K562 (cell line): ENCODE data around the gene C18orf32. TPM values are rescaled to one million over a fixed set of nuclear protein-coding genes. Genes with fewer than 3 reads are reported as not detected.

ENCODE experiments used
- ASH1L ChIP-seq: fragments of 450-650 bp; IDR thresholded peaks from 2 replicates; pipeline ENCODE4 v1.6.1; 2018; ENCODE audit warnings: borderline replicate concordance, mild to moderate bottlenecking, low read depth; ENCODE audit not compliant: partially characterized antibody
- BCOR ChIP-seq: fragments of 450-650 bp; IDR thresholded peaks from 2 replicates; pipeline ENCODE4 v1.6.1; 2016
- BRD4 ChIP-seq: fragments of 200-600 bp; sonication (generic); IDR thresholded peaks from 2 replicates; pipeline ENCODE4 v1.6.1; 2017; ENCODE audit warnings: inconsistent platforms
- CBX2 ChIP-seq: fragments of 200-600 bp; sonication (generic); IDR thresholded peaks from one replicate; pipeline ENCODE4 v1.6.1; 2012; ENCODE audit warnings: mild to moderate bottlenecking, low read length, inconsistent platforms; ENCODE audit not compliant: insufficient read depth, poor library complexity, severe bottlenecking
- ETS2 ChIP-seq: IDR thresholded peaks from 2 replicates; pipeline ENCODE4 v1.6.1; 2016; ENCODE audit warnings: borderline replicate concordance, missing genetic modification characterization, mild to moderate bottlenecking, moderate library complexity, missing compliant biosample characterization; ENCODE audit not compliant: poor library complexity, severe bottlenecking
- ETV5 ChIP-seq: sonication (generic); formaldehyde crosslinking; IDR thresholded peaks from 2 replicates; pipeline ENCODE4 v1.4.0; 2020; ENCODE audit warnings: low read depth, mild to moderate bottlenecking, missing genetic modification reagents
- FOXP1 ChIP-seq: sonication (generic); formaldehyde crosslinking; IDR thresholded peaks from 2 replicates; pipeline ENCODE4 v1.8.0; 2022; ENCODE audit warnings: mild to moderate bottlenecking, missing genetic modification reagents
- HDAC3 ChIP-seq: fragments of 450-650 bp; IDR thresholded peaks from 2 replicates; pipeline ENCODE4 v1.6.1; 2018; ENCODE audit warnings: borderline replicate concordance, mild to moderate bottlenecking, moderate library complexity; ENCODE audit not compliant: partially characterized antibody
- HOMEZ ChIP-seq: fragments of 250-450 bp; sonication (Bioruptor Pico); IDR thresholded peaks from 2 replicates; pipeline ENCODE4 v1.4.0; 2020; ENCODE audit warnings: mild to moderate bottlenecking, moderate library complexity
- LCOR ChIP-seq: sonication (generic); formaldehyde crosslinking; IDR thresholded peaks from 2 replicates; pipeline ENCODE4 v1.8.0; 2022; ENCODE audit warnings: mild to moderate bottlenecking, missing genetic modification reagents
- NR2C1 ChIP-seq, 2 experiments: fragments of 450-650 bp; IDR thresholded peaks; 2 replicates each; pipeline ENCODE4 v1.6.1; 2017; ENCODE audit warnings: mild to moderate bottlenecking in 2 of 2, antibody characterized with exemption in 1 of 2, inconsistent platforms in 1 of 2, missing compliant biosample characterization in 1 of 2, missing genetic modification characterization in 1 of 2
- PHB ChIP-seq: fragments of 250-450 bp; sonication (Bioruptor Pico); IDR thresholded peaks from 2 replicates; pipeline ENCODE4 v1.5.0; 2021
- PHTF2 ChIP-seq: fragments of 250-450 bp; sonication (Bioruptor Pico); IDR thresholded peaks from 2 replicates; pipeline ENCODE4 v1.5.0; 2021; ENCODE audit warnings: mild to moderate bottlenecking
- RAD21 ChIP-seq, 2 experiments: fragments of 250-450 bp in 1 of 2; fragments of 450-650 bp in 1 of 2; sonication (Bioruptor Pico) in 1 of 2; formaldehyde crosslinking in 1 of 2; IDR thresholded peaks in 1 of 2; conservative IDR thresholded peaks in 1 of 2; 2 replicates each; pipeline versions ENCODE4 v1.4.0 to v1.8.0; 2020 to 2022; ENCODE audit warnings: mild to moderate bottlenecking in 2 of 2, moderate library complexity in 1 of 2
- RCOR1 ChIP-seq, 2 experiments: IDR thresholded peaks; 2 replicates each; pipeline ENCODE4 v1.6.1; 2012; ENCODE audit warnings: low read depth in 2 of 2, low read length in 2 of 2, borderline replicate concordance in 1 of 2, improper control_type of control experiment in 1 of 2
- SMARCE1 ChIP-seq: fragments of 450-650 bp; IDR thresholded peaks from 2 replicates; pipeline ENCODE4 v1.7.1; 2016; ENCODE audit warnings: mild to moderate bottlenecking
- TBL1XR1 ChIP-seq, 2 experiments: IDR thresholded peaks; 2 replicates each; pipeline ENCODE4 v1.6.1; 2012; ENCODE audit warnings: improper control_type of control experiment in 2 of 2, low read length in 2 of 2, mild to moderate bottlenecking in 1 of 2
- ZNF174 ChIP-seq: fragments of 250-450 bp; sonication (Bioruptor Pico); IDR thresholded peaks from 2 replicates; pipeline ENCODE4 v1.4.0; 2020; ENCODE audit warnings: mild to moderate bottlenecking
- ZNF431 ChIP-seq: sonication (generic); formaldehyde crosslinking; IDR thresholded peaks from 2 replicates; pipeline ENCODE4 v1.8.0; 2022; ENCODE audit warnings: mild to moderate bottlenecking, missing genetic modification reagents
- polyA plus RNA-seq, 8 experiments: library from polyadenylated mRNA; depleted of rRNA in 4 of 8; stranded (reverse) in 5 of 8; unstranded in 3 of 8; fragments of >200 nt; fragmentation: Nextera tagmentation in 2 of 8; fragmentation: Illumina TruSeq in 1 of 8; extraction: Ambion mirVana in 2 of 8; extraction: Trizol in 1 of 8; gene quantifications; 2 replicates each; pipeline versions ENCODE4 v1.2.1 to v1.2.3, GENCODE V29; 2011 to 2014; ENCODE audit warnings: inconsistent platforms in 1 of 8, missing spikeins in 1 of 8
- total RNA-seq, 7 experiments: library from RNA; depleted of rRNA in 6 of 7; stranded (reverse); fragments of >200 nt in 6 of 7; fragmentation: Illumina TruSeq in 2 of 7; extraction: Trizol in 2 of 7; gene quantifications; 2 replicates each; pipeline versions ENCODE4 v1.2.1 to v1.2.3, GENCODE V29; 2011 to 2021; ENCODE audit warnings: low replicate concordance in 1 of 7
- TF ChIP-seq, protein P1 (sequence below): IDR thresholded peaks from 2 replicates; pipeline ENCODE4 v1.6.1; 2016; ENCODE audit warnings: missing genetic modification characterization, missing compliant biosample characterization
- TF ChIP-seq, protein P2 (sequence below): sonication (generic); IDR thresholded peaks from 2 replicates; pipeline ENCODE4 v1.6.1; 2016
- TF ChIP-seq, protein P3 (sequence below): fragments of 450-650 bp; IDR thresholded peaks from 2 replicates; pipeline ENCODE4 v1.6.1; 2016; ENCODE audit warnings: borderline replicate concordance

C18orf32 gene
- total and polyA plus RNA-seq, 9 of the 15 experiments (the other 6 are each of a cell fraction or from before 2014, with no cell fraction given), result 8.5 to 35.0 (median 20.4) TPM

DNA sequence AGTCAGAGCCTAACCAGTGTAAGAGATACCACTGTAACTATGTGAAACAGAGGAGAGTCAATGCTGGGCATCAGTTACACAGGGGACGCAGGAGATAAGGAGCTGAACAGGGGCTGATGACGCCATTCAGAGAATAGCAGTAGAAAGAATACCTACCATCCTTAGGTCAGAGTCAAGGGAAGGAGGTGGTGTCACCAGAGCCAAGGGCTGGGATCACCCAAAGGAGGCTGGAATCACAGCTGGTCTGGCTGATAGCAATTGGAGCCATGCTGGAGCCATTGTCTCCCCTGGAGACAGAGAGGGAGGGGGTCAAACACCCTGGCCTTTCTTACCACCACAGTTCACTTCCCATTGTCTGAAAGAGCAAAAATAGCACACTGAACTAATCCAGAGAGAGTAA lies 37.3 kb upstream of the C18orf32 start (continued):
- TF ChIP-seq, protein P1, sequence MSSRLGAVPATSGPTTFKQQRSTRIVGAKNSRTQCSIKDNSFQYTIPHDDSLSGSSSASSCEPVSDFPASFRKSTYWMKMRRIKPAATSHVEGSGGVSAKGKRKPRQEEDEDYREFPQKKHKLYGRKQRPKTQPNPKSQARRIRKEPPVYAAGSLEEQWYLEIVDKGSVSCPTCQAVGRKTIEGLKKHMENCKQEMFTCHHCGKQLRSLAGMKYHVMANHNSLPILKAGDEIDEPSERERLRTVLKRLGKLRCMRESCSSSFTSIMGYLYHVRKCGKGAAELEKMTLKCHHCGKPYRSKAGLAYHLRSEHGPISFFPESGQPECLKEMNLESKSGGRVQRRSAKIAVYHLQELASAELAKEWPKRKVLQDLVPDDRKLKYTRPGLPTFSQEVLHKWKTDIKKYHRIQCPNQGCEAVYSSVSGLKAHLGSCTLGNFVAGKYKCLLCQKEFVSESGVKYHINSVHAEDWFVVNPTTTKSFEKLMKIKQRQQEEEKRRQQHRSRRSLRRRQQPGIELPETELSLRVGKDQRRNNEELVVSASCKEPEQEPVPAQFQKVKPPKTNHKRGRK (tag), result no peak
- TF ChIP-seq PHB (CRISPR knock-in tag) (no peak), TBL1XR1 (IDR thresholded peaks at IDR 0.05; ENCODE audit: low read length in 2 of 2) (no peak), BRD4 (no peak), RAD21 (CRISPR knock-in tag; conservative IDR thresholded peaks at IDR 0.05 in 1 of 2, IDR thresholded peaks at IDR 0.05 in 1 of 2) (no peak), BCOR (no peak), CBX2 (no peak), RCOR1 (IDR thresholded peaks at IDR 0.05; ENCODE audit: borderline replicate concordance in 1 of 2, low read depth in 2 of 2, low read length in 2 of 2) (no peak), ETS2 (tag) (no peak), ETV5 (no peak), FOXP1 (no peak), ASH1L (no peak), SMARCE1 (peak; percentile 29; the same call in 1 of the 2 replicates), LCOR (CRISPR knock-in tag) (no peak), HOMEZ (CRISPR knock-in tag) (no peak), ZNF431 (CRISPR knock-in tag) (no peak), PHTF2 (CRISPR knock-in tag) (no peak), NR2C1 (IDR thresholded peaks at IDR 0.05) (no peak), NR2C1 (tag; IDR thresholded peaks at IDR 0.05) (no peak), HDAC3 (no peak), ZNF174 (no peak)
- TF ChIP-seq, protein P2, sequence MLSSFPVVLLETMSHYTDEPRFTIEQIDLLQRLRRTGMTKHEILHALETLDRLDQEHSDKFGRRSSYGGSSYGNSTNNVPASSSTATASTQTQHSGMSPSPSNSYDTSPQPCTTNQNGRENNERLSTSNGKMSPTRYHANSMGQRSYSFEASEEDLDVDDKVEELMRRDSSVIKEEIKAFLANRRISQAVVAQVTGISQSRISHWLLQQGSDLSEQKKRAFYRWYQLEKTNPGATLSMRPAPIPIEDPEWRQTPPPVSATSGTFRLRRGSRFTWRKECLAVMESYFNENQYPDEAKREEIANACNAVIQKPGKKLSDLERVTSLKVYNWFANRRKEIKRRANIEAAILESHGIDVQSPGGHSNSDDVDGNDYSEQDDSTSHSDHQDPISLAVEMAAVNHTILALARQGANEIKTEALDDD, result peak; percentile 76
- TF ChIP-seq, protein P3, sequence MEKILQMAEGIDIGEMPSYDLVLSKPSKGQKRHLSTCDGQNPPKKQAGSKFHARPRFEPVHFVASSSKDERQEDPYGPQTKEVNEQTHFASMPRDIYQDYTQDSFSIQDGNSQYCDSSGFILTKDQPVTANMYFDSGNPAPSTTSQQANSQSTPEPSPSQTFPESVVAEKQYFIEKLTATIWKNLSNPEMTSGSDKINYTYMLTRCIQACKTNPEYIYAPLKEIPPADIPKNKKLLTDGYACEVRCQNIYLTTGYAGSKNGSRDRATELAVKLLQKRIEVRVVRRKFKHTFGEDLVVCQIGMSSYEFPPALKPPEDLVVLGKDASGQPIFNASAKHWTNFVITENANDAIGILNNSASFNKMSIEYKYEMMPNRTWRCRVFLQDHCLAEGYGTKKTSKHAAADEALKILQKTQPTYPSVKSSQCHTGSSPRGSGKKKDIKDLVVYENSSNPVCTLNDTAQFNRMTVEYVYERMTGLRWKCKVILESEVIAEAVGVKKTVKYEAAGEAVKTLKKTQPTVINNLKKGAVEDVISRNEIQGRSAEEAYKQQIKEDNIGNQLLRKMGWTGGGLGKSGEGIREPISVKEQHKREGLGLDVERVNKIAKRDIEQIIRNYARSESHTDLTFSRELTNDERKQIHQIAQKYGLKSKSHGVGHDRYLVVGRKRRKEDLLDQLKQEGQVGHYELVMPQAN, result no peak
